Activated naive CD8-positive, alpha-beta T cell treated with anti-CD3 and anti-CD28 coated beads, Interleukin-2, amount 50 U/mL, for 24 hours (primary cell): ENCODE results near the gene ARSB.

Experiments
- ATAC-seq: fragments of 150-1000 bp; cut with Tn5 transposase; one replicate; pipeline ENCODE4 v1.10.0; 2021
- DNase-seq: peaks from one replicate; pipeline ENCODE4 v3.0.0; 2021
- H3K27ac Mint-ChIP-seq: one replicate; pipeline ENCODE4 v1.8.0; 2021; ENCODE audit warnings: mild to moderate bottlenecking, mixed read lengths
- H3K27me3 Mint-ChIP-seq: one replicate; pipeline ENCODE4 v1.8.0; 2021; ENCODE audit warnings: mixed read lengths
- H3K36me3 Mint-ChIP-seq: one replicate; pipeline ENCODE4 v1.8.0; 2021; ENCODE audit warnings: low read depth, mixed read lengths
- H3K4me1 Mint-ChIP-seq: one replicate; pipeline ENCODE4 v1.8.0; 2021; ENCODE audit warnings: mixed read lengths
- H3K4me3 Mint-ChIP-seq: one replicate; pipeline ENCODE4 v1.8.0; 2021; ENCODE audit warnings: mild to moderate bottlenecking, moderate library complexity, mixed read lengths
- H3K9me3 Mint-ChIP-seq: one replicate; pipeline ENCODE4 v1.8.0; 2021; ENCODE audit warnings: mixed read lengths

ARSB gene

GRCh38 chr5:78757269-78758053, 227.6 kb downstream of the ARSB start:
- H3K4me3 Mint-ChIP-seq: no peak overlapping the region
- ATAC-seq (peak; percentile 75), DNase-seq (no peak)
- H3K36me3 Mint-ChIP-seq: no peaks in the 10 kb centered on the region
- H3K27me3 Mint-ChIP-seq: no peaks in the 10 kb centered on the region
- H3K27ac Mint-ChIP-seq: no peak overlapping the region
- H3K4me1 Mint-ChIP-seq: peaks cover 30% of the 10 kb centered on the region
- H3K9me3 Mint-ChIP-seq: no peaks in the 10 kb centered on the region

DNA sequence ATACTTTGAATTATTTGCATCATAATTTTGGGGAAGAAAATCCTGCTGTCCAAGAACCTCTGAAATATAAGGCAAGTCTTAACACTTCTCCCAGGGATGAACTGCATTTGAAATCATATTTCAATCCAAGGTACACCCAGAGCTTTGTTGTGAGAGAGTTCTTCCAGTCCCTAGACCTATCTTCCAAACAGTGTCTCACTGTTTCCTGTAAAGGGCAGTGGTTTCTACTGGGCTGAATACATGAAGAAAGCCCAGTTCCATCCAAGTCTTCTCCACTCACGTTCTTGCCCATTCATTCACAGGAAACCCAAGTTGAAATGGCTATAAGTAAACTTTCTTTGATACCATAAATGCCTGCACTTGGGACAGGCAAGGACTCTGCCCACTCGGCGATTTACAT, 228.3 kb downstream of the ARSB start:
- Mint-ChIP-seq H3K9me3 (no peaks in the 10 kb centered on the region), H3K36me3 (no peaks in the 10 kb centered on the region), H3K4me1 (peaks cover 28% of the 10 kb centered on the region), H3K4me3 (no peak overlapping the region), H3K27me3 (no peaks in the 10 kb centered on the region), H3K27ac (no peak overlapping the region)
- DNase-seq: no peak
- no peak for ATAC-seq

- Mint-ChIP-seq H3K4me3 (no peak overlapping the region), H3K36me3 (no peaks in the 10 kb centered on the region), H3K9me3 (no peaks in the 10 kb centered on the region), H3K4me1 (peaks cover 27% of the 10 kb centered on the region), H3K27me3 (no peaks in the 10 kb centered on the region), H3K27ac (no peak overlapping the region)
- no peak for DNase-seq
- ATAC-seq: no peak
Observed at GRCh38 chr5:78755822-78756429, 229.2 kb downstream of the ARSB start.

- ATAC-seq (no peak), DNase-seq (no peak)
- Mint-ChIP-seq H3K27me3 (no peaks in the 10 kb centered on the region), H3K4me3 (no peak overlapping the region), H3K9me3 (no peaks in the 10 kb centered on the region), H3K4me1 (peaks cover 23% of the 10 kb centered on the region), H3K36me3 (no peaks in the 10 kb centered on the region), H3K27ac (no peak overlapping the region)
Observed at GRCh38 chr5:78754655-78755054, 230.5 kb downstream of the ARSB start.

DNA sequence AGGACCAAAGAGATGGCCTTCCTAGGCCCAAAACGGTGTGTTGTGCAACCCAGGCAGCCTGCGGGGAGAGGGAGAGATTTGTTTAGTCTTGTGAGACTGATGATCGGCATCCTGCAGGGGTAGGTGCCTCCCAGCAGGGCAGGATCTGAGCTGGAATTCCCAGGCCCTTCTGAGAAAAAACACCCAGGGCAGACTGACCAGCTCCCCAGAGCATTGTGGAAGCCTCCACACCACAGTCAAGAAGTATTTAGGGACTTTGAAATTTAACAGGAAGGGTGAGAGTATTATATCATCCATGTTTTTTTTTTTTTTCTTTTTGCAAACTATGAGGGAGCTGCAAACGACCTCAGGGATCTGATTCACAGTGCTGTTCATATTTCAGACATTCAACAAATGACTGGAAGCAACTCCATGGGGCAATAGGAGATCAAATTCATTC, 232.0 kb downstream of the ARSB start:
- H3K4me3 Mint-ChIP-seq: no peak overlapping the region
- H3K9me3 Mint-ChIP-seq: no peaks in the 10 kb centered on the region
- ATAC-seq: no peak
- H3K27ac Mint-ChIP-seq: no peak overlapping the region
- H3K4me1 Mint-ChIP-seq: peaks cover 16% of the 10 kb centered on the region
- H3K27me3 Mint-ChIP-seq: no peaks in the 10 kb centered on the region
- no peaks in the 10 kb centered on the region for H3K36me3 Mint-ChIP-seq
- DNase-seq: no peak

DNA sequence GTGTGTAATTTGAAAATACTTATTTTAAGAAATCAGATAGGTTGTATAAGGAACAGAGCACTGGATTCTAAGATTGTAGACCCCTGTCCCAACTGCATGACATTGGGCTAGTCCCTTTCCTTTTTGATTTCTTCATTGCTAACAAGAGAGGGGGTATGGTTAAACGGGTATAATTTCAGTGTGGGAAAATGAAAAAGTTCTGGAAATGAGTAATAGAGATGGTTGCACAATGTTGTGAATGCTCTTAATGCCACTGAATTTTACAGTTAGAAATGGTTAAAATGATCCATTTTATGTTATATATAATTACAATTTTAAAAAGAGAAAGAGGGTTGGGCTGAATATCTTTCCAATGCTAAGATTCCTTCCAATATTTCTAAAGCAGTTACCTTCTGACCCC, 233.2 kb downstream of the ARSB start:
- H3K27me3 Mint-ChIP-seq: no peaks in the 10 kb centered on the region
- DNase-seq (no peak), ATAC-seq (no peak)
- H3K4me3 Mint-ChIP-seq: no peak overlapping the region
- no peak overlapping the region for H3K27ac Mint-ChIP-seq
- H3K36me3 Mint-ChIP-seq: no peaks in the 10 kb centered on the region
- H3K9me3 Mint-ChIP-seq: no peaks in the 10 kb centered on the region
- H3K4me1 Mint-ChIP-seq: peaks cover 3% of the 10 kb centered on the region

DNA sequence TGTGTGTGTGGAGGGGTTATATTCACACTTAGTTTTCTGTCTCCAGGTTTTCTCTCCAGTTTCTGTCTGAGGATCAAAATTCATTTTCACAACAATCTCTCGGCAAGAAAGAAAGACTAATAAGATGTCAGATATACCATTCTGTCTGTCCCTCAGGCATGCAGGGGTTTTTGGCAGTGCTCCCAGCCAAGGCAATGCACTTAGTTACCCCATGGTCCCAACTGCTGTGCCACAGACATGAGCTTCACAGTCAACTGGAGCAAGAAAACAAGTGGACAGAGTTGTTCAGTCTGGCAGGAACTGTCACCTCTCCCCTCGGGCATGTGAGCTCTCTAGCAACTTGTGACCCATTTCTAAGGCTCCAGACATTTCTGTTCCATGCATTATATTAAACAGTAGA, 234.8 kb downstream of the ARSB start:
- Mint-ChIP-seq H3K4me3 (no peak overlapping the region), H3K27ac (no peak overlapping the region), H3K9me3 (no peaks in the 10 kb centered on the region), H3K27me3 (no peaks in the 10 kb centered on the region), H3K4me1 (no peaks in the 10 kb centered on the region), H3K36me3 (no peaks in the 10 kb centered on the region)
- ATAC-seq: no peak
- no peak for DNase-seq

GRCh38 chr5:78747705-78748359, 237.3 kb downstream of the ARSB start:
- H3K4me1 Mint-ChIP-seq: no peaks in the 10 kb centered on the region
- no peak overlapping the region for H3K27ac Mint-ChIP-seq
- no peaks in the 10 kb centered on the region for H3K36me3 Mint-ChIP-seq
- ATAC-seq (no peak), DNase-seq (no peak)
- no peaks in the 10 kb centered on the region for H3K9me3 Mint-ChIP-seq
- H3K4me3 Mint-ChIP-seq: no peak overlapping the region
- H3K27me3 Mint-ChIP-seq: no peaks in the 10 kb centered on the region

DNA sequence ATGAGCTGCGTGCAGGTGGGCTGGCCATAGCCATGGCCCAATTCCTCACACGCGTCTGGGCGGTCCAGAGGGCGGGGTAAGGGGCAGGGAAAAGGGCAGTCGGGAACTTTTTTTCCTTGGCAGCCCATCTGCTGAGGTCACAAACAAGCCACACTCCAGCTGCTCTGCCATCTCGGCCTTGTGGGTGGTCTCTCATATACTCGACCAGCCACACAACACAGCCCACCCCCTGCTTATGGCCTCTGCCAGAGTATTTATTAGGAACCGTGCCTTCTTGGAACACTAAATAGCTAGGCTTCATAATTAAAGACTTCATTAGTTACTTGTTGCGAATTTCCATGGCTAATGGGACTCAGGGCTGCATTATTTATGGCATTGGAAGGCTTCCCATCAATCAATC, 238.1 kb downstream of the ARSB start:
- no peak overlapping the region for H3K4me3 Mint-ChIP-seq
- no peaks in the 10 kb centered on the region for H3K36me3 Mint-ChIP-seq
- ATAC-seq: no peak
- H3K27me3 Mint-ChIP-seq: no peaks in the 10 kb centered on the region
- H3K9me3 Mint-ChIP-seq: no peaks in the 10 kb centered on the region
- no peak for DNase-seq
- no peak overlapping the region for H3K27ac Mint-ChIP-seq
- H3K4me1 Mint-ChIP-seq: no peaks in the 10 kb centered on the region

DNA sequence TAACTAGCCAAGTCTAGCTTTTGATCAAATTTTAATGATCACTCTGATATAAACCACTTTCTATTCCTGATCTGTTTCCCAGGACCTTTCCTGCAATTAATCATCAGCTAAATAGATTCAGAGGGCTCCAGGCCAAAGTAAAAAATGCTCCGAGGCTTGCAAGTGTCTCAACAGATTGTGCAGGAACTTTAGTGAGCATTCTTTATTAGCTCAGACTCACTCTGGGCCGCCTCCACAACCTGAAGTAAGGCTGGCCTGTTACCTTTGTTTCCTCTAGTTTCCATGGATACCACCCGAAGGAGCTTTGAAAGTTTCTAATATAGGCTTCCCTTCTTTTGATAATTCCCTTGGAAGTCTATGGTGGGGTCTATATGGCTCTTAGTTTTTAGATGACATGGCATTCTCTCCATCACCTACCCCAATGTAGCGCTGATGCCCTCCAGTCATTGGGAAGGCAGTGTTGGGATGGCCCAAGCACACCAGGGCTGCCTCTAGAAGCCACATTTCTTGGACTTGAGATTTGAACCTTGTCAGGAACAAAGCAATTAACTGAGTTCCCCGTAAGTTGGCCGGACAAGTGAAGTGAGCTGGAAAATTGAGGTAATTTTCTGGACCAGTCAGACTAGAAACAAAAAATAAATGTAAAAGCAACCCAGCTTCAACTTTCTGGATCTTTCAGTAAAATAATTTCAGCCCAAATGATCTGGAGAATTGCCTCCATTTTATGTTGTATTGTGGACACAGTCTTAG, 238.9 kb downstream of the ARSB start:
- H3K36me3 Mint-ChIP-seq: no peaks in the 10 kb centered on the region
- H3K4me1 Mint-ChIP-seq: no peaks in the 10 kb centered on the region
- no peak overlapping the region for H3K4me3 Mint-ChIP-seq
- H3K27ac Mint-ChIP-seq: no peak overlapping the region
- DNase-seq: no peak
- peaks cover 1% of the 10 kb centered on the region for H3K27me3 Mint-ChIP-seq
- no peak for ATAC-seq
- no peaks in the 10 kb centered on the region for H3K9me3 Mint-ChIP-seq

DNA sequence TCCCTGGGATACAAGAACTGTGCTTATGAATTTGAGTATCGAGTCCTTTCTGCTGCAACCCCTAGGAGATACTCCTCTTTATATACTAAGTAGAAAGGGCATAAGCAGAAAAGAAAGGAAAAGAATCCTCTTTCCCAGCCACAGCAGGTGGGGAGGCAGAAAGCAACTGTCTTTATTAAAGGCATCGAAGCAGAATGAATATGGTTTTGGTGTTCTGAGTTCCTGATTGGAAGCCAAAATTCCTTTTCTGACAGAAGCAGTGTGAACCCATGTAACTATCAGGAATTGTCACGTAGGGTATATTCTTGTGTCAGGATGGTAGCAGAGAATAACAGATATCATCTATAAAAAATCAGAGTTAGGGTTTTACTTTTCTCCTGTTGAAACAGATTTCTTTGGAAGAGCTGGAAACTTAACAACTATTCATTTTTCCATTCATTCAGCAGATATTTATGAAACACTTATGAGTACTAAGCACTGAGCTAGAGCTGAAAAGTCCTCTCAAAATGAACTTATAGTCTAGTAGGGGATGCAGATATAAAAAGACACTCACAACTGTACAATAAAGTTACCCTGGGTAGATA, 240.1 kb downstream of the ARSB start:
- DNase-seq: no peak
- Mint-ChIP-seq H3K36me3 (no peaks in the 10 kb centered on the region), H3K27me3 (peaks cover 1% of the 10 kb centered on the region), H3K4me3 (no peak overlapping the region), H3K9me3 (no peaks in the 10 kb centered on the region), H3K4me1 (no peaks in the 10 kb centered on the region), H3K27ac (no peak overlapping the region)
- ATAC-seq: no peak

DNA sequence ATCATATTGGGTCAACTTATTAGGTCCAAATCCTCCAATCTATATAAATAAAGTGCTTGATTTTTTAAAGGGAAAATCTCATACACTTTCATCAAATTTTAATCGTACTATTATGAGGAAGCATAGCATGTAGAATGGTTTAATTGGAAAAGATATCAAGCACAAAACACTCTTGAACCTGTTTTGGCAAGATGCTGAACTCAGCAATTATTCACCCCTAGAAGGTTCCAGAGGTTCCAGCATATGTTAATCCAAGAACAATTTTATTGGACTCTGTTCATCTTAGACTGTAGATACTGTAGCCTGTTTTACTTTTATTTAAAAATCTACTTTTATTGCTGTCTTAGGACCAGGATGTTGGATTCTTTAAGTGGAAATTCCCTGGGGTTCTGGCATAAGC, 244.1 kb downstream of the ARSB start:
- ATAC-seq (no peak), DNase-seq (no peak)
- H3K4me3 Mint-ChIP-seq: no peak overlapping the region
- H3K36me3 Mint-ChIP-seq: no peaks in the 10 kb centered on the region
- H3K27me3 Mint-ChIP-seq: peaks cover 1% of the 10 kb centered on the region
- H3K27ac Mint-ChIP-seq: no peak overlapping the region
- no peaks in the 10 kb centered on the region for H3K4me1 Mint-ChIP-seq
- no peaks in the 10 kb centered on the region for H3K9me3 Mint-ChIP-seq

GRCh38 chr5:78738693-78739300, 246.3 kb downstream of the ARSB start:
- H3K36me3 Mint-ChIP-seq: no peaks in the 10 kb centered on the region

GRCh38 chr5:78738104-78738503, 247.0 kb downstream of the ARSB start:
- Mint-ChIP-seq H3K4me3 (no peak overlapping the region), H3K27me3 (peaks cover 1% of the 10 kb centered on the region), H3K4me1 (no peaks in the 10 kb centered on the region), H3K9me3 (no peaks in the 10 kb centered on the region), H3K36me3 (no peaks in the 10 kb centered on the region), H3K27ac (no peak overlapping the region)
- no peak for DNase-seq
- ATAC-seq: no peak

More at GRCh38 chr5:78738693-78739300, 246.3 kb downstream of the ARSB start:
- Mint-ChIP-seq H3K27ac (no peak overlapping the region), H3K4me3 (no peak overlapping the region), H3K4me1 (no peaks in the 10 kb centered on the region), H3K27me3 (peaks cover 1% of the 10 kb centered on the region), H3K9me3 (no peaks in the 10 kb centered on the region)
- DNase-seq: no peak
- ATAC-seq: no peak
